Measurements from ENCODE around the gene MAP2K4. TPM values are rescaled to one million over a fixed set of nuclear protein-coding genes. Genes with fewer than 3 reads are reported as not detected.
A peak's percentile ranks its signal among the peaks of the same experiment; 100 is the strongest.

The MAP2K4 gene
- total RNA-seq, 4 donors from 2014 or later = 29.8 to 58.6 (median 30.2) TPM

DNA sequence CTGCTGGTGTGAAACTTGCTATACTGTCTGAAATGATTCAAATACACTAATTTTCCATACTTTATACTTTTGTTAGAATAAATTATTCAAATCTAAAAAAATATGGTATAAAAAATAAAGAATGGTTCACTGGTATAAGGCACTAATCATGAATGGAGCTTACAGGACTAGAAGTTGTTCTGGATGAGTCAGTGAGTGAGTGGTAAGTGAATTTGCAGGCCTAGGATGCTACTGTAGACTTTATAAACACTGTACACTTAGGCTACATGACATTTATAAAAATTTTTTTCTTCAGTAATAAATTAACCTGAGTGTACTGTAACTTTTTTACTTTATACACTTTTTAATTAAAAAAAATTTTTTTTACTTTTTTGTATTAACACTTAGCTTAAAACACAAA is 95.5 kb downstream of the MAP2K4 start:
- Histone ChIP-seq H3K4me1 (no peaks in the 10 kb centered on the region), H3K27me3 (no peaks in the 10 kb centered on the region), H3K27ac (no peak overlapping the region), H3K9me3 (no peaks in the 10 kb centered on the region), H3K4me3 (no peak overlapping the region), H3K36me3 (peaks cover 0 to 37% of the 10 kb centered on the region in 2 donors)
- intact Hi-C loops (cut with DNase I; ENCODE audit: low total_unique reads) = no loop called here
- no peak for ATAC-seq
- in situ Hi-C loops (cut with MboI; ENCODE audit: low sequenced_read_pairs in 4 of 4) = no loop called here
- DNase-seq = no peak
- no peak for TF ChIP-seq POLR2A (IDR thresholded peaks at IDR 0.05)
- TF ChIP-seq, protein P1, sequence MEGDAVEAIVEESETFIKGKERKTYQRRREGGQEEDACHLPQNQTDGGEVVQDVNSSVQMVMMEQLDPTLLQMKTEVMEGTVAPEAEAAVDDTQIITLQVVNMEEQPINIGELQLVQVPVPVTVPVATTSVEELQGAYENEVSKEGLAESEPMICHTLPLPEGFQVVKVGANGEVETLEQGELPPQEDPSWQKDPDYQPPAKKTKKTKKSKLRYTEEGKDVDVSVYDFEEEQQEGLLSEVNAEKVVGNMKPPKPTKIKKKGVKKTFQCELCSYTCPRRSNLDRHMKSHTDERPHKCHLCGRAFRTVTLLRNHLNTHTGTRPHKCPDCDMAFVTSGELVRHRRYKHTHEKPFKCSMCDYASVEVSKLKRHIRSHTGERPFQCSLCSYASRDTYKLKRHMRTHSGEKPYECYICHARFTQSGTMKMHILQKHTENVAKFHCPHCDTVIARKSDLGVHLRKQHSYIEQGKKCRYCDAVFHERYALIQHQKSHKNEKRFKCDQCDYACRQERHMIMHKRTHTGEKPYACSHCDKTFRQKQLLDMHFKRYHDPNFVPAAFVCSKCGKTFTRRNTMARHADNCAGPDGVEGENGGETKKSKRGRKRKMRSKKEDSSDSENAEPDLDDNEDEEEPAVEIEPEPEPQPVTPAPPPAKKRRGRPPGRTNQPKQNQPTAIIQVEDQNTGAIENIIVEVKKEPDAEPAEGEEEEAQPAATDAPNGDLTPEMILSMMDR (IDR thresholded peaks at IDR 0.05 in 4 of 5, conservative IDR thresholded peaks at IDR 0.05 in 1 of 5) = no peak

DNA sequence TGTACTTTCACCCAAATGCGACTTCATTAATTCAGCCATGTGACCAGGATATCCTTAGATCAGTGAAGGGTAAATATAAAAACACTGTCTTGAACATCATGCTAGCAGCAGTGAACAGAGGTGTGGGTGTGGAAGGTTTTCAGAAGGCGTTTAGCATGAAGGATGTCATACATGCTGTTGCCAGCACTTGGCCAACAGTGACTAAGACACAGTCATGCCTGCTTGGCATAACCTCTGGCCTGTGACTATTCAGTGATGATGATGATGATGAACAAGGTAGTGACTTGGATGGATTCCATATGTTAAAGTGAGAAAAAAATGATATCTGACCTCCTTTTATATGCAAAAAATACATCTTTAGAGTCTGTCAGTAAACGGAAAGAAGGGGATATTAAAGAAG is 97.9 kb downstream of the MAP2K4 start:
- H3K27me3 ChIP-seq = no peaks in the 10 kb centered on the region
- no peak for ATAC-seq
- H3K4me1 ChIP-seq = peaks cover 6 to 8% of the 10 kb centered on the region in 2 donors
- in situ Hi-C loops (cut with MboI; ENCODE audit: low sequenced_read_pairs in 4 of 4) = no loop called here
- no peak overlapping the region for H3K27ac ChIP-seq
- intact Hi-C loops (cut with DNase I; ENCODE audit: low total_unique reads) = no loop called here
- H3K36me3 ChIP-seq = peaks cover 0 to 27% of the 10 kb centered on the region in 2 donors
- H3K4me3 ChIP-seq = no peak overlapping the region
- TF ChIP-seq POLR2A (IDR thresholded peaks at IDR 0.05) = no peak
- TF ChIP-seq, protein P1 (IDR thresholded peaks at IDR 0.05 in 4 of 5, conservative IDR thresholded peaks at IDR 0.05 in 1 of 5) = no peak
- DNase-seq = no peak
- no peaks in the 10 kb centered on the region for H3K9me3 ChIP-seq

DNA sequence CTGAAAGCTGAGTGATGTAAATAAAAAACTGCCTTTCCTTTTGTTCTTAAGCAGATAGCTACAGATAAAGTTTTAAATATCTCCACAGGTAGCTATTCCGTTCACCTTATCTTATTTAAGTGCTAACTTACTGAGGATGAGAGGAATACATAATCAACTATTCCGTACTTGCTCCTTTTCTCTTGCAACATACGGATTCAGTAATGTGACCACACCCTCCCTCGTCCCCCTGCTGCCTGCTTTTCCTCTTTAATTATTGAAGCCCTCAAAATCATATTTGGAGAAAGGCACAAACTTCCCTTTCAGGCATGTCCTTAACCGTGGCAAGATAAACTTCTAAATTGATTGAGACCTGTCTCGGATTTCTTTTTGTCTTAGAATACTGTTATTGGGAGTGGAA is 101.4 kb downstream of the MAP2K4 start:
- ATAC-seq = no peak
- DNase-seq = no peak
- no peak overlapping the region for H3K4me3 ChIP-seq
- H3K36me3 ChIP-seq = peaks cover under 1 to 27% of the 10 kb centered on the region in 2 donors
- peak overlapping the region in 1 of 4 donors; percentile 5 for H3K27ac ChIP-seq
- TF ChIP-seq, protein P1 (IDR thresholded peaks at IDR 0.05 in 4 of 5, conservative IDR thresholded peaks at IDR 0.05 in 1 of 5) = no peak
- TF ChIP-seq POLR2A (IDR thresholded peaks at IDR 0.05) = no peak
- no peaks in the 10 kb centered on the region for H3K27me3 ChIP-seq
- H3K9me3 ChIP-seq = no peaks in the 10 kb centered on the region
- H3K4me1 ChIP-seq = peaks cover 8 to 10% of the 10 kb centered on the region in 2 donors
- in situ Hi-C loops (cut with MboI; ENCODE audit: low sequenced_read_pairs in 4 of 4) = no loop called here
- intact Hi-C loops (cut with DNase I; ENCODE audit: low total_unique reads) = loop anchor here (5.0 kb wide), 1 partner anchor 125 kb away; the partner anchor contains the start of gene ZNF18

DNA sequence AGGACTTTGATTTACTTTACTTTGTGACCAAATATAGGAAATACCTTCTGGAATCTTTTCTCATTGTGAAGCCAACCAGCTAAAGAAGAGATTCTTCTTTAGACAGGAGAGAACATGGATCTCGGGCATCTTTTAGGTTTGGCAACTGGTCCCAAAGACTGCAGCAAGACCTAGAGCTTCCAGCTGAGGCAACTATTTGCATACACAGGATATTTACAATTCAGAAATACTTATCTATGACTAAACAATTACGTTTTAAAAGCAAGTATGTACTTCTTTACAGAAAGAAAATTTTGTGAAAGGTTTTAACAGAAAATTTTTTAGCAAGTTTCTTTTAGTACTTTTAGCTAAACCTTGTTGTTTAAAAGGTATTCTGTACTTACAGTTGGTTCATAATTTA is 106.5 kb downstream of the MAP2K4 start:
- H3K9me3 ChIP-seq = no peaks in the 10 kb centered on the region
- no peak overlapping the region for H3K27ac ChIP-seq
- DNase-seq (no peak), ATAC-seq (no peak)
- no peaks in the 10 kb centered on the region for H3K27me3 ChIP-seq
- no peak for TF ChIP-seq POLR2A (IDR thresholded peaks at IDR 0.05)
- TF ChIP-seq, protein P1 (IDR thresholded peaks at IDR 0.05 in 4 of 5, conservative IDR thresholded peaks at IDR 0.05 in 1 of 5) = no peak
- intact Hi-C loops (cut with DNase I; ENCODE audit: low total_unique reads) = no loop called here
- H3K36me3 ChIP-seq = peaks cover 2 to 56% of the 10 kb centered on the region in 2 donors
- no peak overlapping the region for H3K4me3 ChIP-seq
- peaks cover 3 to 4% of the 10 kb centered on the region in 2 donors for H3K4me1 ChIP-seq
- in situ Hi-C loops (cut with MboI; ENCODE audit: low sequenced_read_pairs in 4 of 4) = no loop called here

DNA sequence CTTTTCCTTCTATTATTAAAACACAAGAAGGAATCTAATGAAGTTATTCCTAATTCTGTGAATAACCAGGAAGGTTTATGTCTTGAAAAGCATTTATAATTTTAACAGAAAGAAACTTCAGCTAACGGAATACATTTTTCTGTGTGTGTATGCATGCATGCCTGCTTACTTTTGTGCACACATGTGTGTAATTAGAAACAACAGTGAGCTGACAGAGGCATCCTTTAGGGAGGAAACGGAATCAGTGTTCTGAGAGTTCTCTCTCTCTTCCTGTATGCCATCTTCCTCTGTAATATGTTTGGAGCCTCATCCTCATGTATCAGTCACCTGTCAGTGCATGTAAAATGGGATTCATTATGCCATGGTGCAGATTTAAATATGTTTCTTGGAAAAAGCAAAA is 107.0 kb downstream of the MAP2K4 start:
- intact Hi-C loops (cut with DNase I; ENCODE audit: low total_unique reads) (no loop called here), in situ Hi-C loops (cut with MboI; ENCODE audit: low sequenced_read_pairs in 4 of 4) (no loop called here)
- no peak for TF ChIP-seq POLR2A (IDR thresholded peaks at IDR 0.05)
- TF ChIP-seq, protein P1 (IDR thresholded peaks at IDR 0.05 in 4 of 5, conservative IDR thresholded peaks at IDR 0.05 in 1 of 5) = no peak
- Histone ChIP-seq H3K9me3 (no peaks in the 10 kb centered on the region), H3K27ac (no peak overlapping the region), H3K4me1 (peaks cover 3% of the 10 kb centered on the region in 2 donors), H3K27me3 (no peaks in the 10 kb centered on the region), H3K36me3 (peaks cover 2 to 56% of the 10 kb centered on the region in 2 donors), H3K4me3 (no peak overlapping the region)
- ATAC-seq = no peak
- no peak for DNase-seq
